CD4-positive, alpha-beta T cell treated with Interleukin-21 for 1 hour (primary cell): Measurements from ENCODE around the gene PRKAG2.

Experiments
- DNase-seq: peaks from one replicate; pipeline ENCODE4 v3.0.0-alpha.2; 2020

PRKAG2 gene

GRCh38 chr7:151524845-151525244 lies 352.1 kb downstream of the PRKAG2 start:
- no peak for DNase-seq

DNA sequence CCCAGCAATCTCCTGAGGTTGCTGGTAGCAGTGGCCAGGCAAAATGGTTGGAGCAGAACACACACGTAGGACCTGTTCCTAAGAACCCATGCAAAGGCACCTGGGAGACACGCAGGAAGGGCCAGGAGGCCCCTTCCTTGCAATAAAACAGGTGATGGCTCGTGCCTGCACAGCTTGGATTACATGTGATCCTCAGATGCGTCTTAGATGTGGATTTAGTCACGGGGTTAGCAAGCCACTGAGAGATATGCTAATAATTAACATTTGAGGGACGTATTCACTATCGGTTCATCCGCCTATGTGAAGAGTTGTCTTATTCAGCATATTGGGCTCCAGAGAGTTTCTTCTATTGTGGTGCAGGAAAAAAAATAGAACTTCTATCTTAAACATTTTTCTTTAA lies 352.6 kb downstream of the PRKAG2 start:
- no peak for DNase-seq

DNA sequence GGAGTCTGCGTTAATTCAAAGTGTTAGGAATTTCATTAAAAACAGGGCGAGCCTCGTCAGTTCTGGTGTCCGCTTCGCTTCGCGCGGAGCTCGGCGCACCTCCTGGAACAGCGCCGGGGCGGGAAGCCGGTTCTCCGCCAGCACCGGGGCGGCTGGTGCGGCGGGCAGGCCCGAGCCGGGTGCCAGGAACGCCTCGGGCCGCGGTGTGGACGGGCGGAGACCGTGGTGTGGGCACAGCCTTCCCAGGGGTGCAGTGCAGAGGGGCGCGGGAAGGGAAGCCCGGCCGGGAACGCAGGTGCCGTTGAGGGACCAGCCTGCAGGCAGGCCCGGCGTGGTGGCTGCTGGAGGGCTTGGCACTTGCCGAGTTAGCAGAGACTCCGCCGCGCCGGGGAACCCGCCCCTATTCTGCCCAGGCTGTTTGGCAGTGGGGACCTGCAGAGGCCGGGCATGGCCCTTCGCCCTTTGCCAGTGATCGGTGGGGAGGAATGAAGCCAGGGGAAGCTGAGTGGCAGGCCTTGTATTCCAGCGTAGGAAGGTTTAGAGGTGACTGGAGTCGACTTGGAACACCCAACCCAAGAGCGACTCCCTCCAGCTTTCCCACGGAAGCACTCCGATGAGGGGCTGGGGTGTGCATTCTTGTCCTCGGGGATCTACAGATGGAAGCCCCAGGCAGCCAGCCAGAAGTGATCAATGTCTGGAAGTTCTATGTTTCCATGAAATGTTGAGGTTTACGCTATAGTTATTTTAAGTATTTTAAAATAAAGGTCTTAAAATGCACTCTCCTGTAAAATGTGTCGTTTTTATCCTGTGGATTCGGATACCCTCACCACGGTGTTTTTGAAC lies 356.3 kb downstream of the PRKAG2 start:
- peak; percentile 30 for DNase-seq

DNA sequence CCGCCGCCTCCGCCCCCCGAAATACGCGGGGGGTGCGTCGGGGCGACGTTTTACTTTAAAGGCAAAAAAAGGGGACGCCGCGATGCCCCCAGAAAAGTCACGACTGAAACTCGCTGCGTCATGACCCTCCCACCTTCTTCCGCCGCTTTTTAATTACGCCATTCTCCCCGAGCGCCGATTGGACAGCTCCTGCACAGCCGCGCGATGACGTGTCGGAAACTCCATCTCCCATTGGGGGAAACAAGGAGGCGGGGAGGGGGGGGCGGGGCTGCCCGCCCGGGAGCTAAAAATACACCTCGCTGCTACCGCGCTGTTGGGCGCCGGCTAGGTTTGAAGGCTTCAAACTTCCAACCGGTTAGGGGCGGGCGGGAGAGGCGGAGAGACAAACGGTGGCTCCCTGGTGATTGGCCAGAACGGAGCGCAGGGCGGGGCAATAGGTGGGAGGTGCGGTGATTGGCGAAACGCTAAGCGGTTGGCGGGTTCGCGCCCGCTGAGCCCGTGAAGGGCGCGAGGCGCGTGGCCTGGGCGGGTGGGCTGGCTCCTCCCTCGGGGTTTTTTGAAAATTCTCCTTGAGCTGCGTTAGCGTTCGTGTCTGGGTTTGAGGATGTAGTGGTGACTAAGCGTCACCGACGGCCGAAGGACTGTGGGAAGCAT lies 357.0 kb downstream of the PRKAG2 start, which contains the start of gene RHEB:
Gene RHEB, minus strand, starts transcription at position 131 of the 654 bp plus-strand sequence. CDS start 384 bp downstream, outside the sequence.
- peak; percentile 99 for DNase-seq

DNA sequence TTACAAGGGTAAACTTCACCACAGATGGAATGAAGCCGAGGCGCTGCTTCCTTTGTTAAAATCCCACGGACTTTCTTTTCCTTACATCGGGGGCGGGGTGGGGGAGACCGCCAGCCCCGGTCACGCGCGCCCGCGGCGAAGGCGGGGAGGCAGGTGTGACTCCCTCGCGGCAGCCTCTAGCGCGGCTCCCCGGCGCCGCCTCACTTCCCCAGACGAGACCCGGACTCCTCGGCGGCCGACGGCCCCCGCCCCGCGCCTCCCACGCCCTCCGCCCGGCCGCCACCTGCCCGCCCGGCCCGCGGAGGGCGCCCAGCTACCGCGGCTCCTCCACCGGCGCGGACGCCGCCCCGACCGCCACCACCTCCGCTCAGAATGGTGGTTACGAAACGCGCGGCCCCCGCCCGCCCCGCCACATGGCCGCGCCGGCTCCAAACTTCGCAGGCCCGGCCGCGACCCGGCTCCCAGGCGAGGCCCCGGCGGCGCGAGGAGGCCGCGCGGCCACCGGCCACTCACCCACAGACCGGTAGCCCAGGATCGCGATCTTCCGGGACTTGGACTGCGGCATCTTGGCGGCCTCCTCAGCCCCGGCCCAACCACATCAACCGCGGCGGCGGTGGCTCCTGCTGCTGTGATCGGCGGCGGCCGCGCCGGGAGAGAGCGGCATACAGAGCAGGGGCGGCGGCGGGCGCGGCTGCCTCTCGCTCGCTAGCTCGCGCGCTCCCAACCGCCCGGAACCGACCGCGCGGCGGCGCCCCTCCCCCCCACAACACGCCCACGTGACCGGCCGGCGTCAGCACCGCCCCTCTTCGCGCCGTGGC lies 357.8 kb downstream of the PRKAG2 start:
- DNase-seq, result peak; percentile 66

DNA sequence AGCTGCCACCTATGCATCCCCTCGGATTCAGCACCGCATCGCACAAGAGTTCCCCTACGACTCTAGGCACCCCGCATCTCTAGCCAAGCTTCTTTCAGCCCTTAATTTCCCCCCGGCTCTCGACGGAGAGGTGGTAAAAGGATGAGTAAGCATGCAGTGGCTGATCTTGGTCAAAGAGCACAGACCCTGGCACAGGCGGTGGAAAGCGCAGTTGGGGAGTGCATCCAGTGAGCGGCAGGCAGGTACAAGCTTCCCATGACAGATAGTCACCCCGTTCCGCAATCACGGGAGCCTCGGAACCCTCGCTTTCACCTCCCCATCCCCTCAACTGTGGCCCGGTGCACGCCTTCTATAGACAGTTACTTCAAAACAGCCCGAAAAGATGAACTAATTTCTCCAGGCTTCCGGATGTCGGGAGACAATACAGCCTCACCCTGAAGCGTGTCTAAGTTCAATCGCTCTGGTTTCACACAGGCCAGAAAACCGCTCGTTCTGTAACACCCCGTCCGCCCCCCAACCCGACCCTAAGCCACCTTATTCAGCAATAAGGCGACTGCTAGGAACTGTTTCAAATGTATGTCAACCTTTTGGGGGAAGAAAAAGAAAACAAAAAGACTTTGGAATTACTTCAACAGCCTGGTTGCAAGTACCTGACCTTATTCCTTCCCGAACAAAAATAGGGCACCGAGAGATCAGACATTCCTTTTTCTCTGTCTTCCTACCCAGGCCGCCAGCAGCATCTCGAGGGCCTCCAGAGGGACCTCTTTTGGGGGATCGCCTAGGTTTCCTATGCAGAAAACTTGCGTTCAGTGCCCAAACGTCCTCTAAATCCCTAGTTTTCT lies 358.6 kb downstream of the PRKAG2 start:
- peak; percentile 42 for DNase-seq

DNA sequence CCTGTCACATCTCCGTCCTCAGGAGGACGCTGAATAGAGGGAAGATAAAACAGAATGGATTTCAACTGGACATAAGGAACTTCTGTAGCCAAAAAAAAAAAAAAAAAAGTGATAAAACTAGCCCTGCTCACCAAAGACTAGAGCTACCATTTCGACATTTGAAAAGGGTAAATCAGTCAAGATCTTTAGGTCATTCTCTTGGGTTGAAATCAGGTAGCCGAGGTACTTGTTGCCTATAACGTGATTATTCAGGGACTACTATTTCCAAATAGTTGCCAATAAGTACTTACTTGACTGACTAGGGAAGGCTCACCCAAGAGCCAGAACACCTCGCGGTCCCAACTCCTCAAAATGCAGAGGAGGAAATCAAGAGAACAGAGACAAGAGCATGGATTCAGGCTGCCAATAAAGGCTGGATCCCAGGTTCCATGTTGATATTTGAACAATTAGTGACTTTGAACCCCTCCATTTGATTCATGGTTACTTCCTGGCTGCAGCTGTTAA lies 359.3 kb downstream of the PRKAG2 start:
- no peak for DNase-seq

DNA sequence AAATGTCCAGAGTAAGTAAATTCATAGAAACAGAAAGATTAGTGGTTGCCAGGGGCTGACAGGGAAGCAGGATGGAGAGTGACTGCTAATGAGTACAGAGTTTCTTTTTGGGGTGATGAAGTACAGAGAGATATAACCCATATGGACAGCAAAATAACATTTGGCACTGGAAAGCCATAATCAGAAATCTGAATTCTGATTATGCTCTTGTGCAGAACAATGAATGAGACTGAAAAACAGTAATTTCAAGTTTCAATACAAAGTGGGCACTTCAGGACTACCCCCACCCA lies 361.7 kb downstream of the PRKAG2 start:
- DNase-seq, result no peak

DNA sequence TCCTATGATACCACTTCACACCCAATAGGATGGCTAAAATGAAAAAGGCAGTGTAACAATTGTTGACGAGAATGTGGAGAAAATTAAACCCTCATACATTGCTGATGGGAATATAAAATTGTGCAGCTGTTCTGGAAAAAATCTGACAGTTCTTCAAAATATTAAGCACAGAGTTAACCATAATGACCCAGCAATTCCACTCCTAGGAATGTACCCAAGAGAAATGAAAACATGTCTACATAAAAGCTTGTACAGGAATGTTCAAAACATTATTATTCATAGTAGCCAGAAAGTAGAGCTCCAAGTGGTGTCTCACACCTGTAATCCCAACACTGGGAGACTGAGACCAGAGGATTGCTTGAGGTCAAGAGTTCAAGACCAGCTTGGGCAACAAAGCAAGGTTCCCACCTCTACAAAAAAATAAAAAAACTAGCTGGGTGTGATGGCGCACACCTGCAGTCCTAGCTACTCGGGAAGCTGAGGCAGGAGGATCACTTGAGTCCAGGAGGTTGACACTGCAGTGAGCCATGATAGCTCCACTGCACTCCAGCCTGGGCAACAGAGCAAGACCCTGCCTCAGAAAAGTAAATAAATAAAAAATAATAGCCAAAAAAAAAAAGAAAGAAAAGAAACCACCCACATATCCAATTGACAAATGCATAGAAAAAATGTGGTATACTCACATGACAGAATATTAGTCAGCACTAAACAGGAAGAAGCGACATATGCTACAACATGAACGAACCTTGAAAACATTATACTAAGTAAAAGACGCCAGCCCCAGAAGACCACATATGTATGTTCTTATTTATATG lies 362.2 kb downstream of the PRKAG2 start:
- DNase-seq, result no peak

DNA sequence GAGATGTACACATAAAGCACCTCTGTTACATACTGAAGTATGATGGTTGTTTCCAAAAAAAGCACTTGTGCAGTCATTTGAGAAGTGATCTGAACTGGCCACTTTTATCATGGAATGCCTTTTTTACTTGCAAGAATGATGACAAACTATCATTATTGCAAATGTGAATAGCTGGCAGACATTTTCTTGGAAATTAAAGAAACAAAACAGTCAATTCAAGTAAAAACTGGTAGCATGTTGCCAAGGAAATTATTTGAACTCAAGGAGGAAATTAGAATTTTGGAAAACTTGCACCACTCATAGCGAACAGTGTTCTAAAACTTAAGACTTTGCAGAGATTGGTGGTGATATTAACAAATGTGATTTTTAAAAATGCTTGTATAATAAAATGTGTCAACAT lies 363.8 kb downstream of the PRKAG2 start:
- no peak for DNase-seq

- no peak for DNase-seq
Observed at GRCh38 chr7:151512353-151512752, 364.6 kb downstream of the PRKAG2 start.

DNA sequence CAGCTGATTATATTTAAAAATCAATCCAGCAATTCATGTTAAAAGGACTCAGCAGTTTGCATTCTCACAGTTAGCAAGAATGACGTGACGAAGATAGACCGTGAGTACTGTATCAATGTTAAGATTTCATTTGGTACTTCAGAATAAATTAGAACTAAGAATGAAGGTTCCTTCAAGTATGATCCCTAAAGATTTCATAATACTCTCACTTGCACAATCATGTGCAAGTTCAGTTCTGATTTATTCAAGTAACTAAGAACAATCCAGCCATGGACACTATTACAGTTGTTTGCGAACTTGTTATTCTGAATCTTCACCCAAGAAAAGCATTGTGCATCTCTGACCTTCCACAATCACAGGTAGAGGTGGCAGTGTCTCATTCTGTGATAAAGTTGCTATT lies 365.0 kb downstream of the PRKAG2 start:
- DNase-seq, result no peak

- no peak for DNase-seq
Observed at GRCh38 chr7:151511270-151511669, 365.6 kb downstream of the PRKAG2 start.

GRCh38 chr7:151509670-151510333 lies 367.1 kb downstream of the PRKAG2 start:
- no peak for DNase-seq

DNA sequence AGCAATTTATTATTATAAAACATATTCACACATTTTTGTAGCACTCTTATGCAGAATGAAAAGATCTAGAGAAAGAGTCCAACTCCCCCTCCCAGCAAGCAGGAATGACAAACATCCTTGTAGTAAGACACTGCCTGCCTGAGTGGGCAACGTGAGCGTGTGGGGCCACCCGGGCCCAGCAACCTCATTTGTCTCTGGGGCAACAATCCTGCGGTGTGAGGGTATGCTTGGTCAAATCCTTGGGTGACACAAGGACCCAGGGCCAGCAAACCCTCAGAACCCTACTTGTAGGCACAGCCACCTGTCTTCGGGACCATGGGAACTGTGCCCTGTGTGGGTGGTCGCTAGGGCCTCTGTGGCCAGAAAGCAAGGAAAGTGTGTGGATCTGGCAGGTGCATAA lies 367.9 kb downstream of the PRKAG2 start:
- DNase-seq, result no peak

- DNase-seq, result no peak
Observed at GRCh38 chr7:151507806-151508205, 369.1 kb downstream of the PRKAG2 start.

- DNase-seq, result no peak
Observed at GRCh38 chr7:151506901-151507382, 370.0 kb downstream of the PRKAG2 start.
